Heart right ventricle (tissue), 16 donors: ENCODE results near the gene PPIP5K2. TPM values are rescaled to one million over a fixed set of nuclear protein-coding genes. Genes with fewer than 3 reads are reported as not detected.

Experiments used
- ATAC-seq, 8 donors: fragments of 200-7000 bp; cut with Tn5 transposase; one replicate each; pipeline ENCODE4 v1.9.1; 2020; ENCODE audit warnings: mild to moderate bottlenecking in 8 of 8, moderate library complexity in 8 of 8, moderate number of reproducible peaks in 1 of 8
- DNase-seq, 2 donors: peaks; one replicate each; pipeline ENCODE4 v3.0.0-alpha.2; 2020
- H3K27ac ChIP-seq, 10 donors: fragments of 200-600 bp; sonication (generic) in 2 of 10; one replicate each; pipeline versions ENCODE4 v1.5.0 to v1.8.0; 2020 to 2022; ENCODE audit warnings: mild to moderate bottlenecking in 3 of 10
- H3K27me3 ChIP-seq, 7 donors: fragments of 200-600 bp; one replicate each; pipeline ENCODE4 v1.8.0; 2021 to 2022; ENCODE audit warnings: mild to moderate bottlenecking in 2 of 7
- H3K36me3 ChIP-seq, 9 donors: fragments of 200-600 bp; sonication (generic) in 1 of 9; one replicate each; pipeline versions ENCODE4 v1.5.0 to v1.8.0; 2020 to 2022; ENCODE audit warnings: mild to moderate bottlenecking in 2 of 9
- H3K4me1 ChIP-seq, 9 donors: fragments of 200-600 bp; sonication (generic) in 1 of 9; one replicate each; pipeline versions ENCODE4 v1.5.0 to v1.8.0; 2020 to 2022; ENCODE audit warnings: mild to moderate bottlenecking in 4 of 9
- H3K4me3 ChIP-seq, 10 donors: fragments of 200-600 bp; sonication (generic) in 2 of 10; one replicate each; pipeline versions ENCODE4 v1.5.0 to v1.8.0; 2020 to 2022; ENCODE audit warnings: mild to moderate bottlenecking in 7 of 10, moderate library complexity in 2 of 10
- H3K9me3 ChIP-seq, 11 donors: fragments of 200-600 bp in 10 of 11; sonication (generic) in 2 of 11; one replicate each; pipeline versions ENCODE4 v1.5.0 to v1.8.0; 2013 to 2022; ENCODE audit warnings: mild to moderate bottlenecking in 2 of 11, control low read depth in 1 of 11, moderate library complexity in 1 of 11
- WGBS, 2 donors: extraction: QIAGEN DNeasy Blood & Tissue Kit; methylation state at CpG; one replicate each; pipeline ENCODE4 v1.1.7; 2013; ENCODE audit warnings: inconsistent platforms in 1 of 2; 5-methylcytosine and 5-hydroxymethylcytosine counted together
- intact Hi-C, 10 donors: fragments of 100-400 bp; cut with DNase I; formaldehyde crosslinking; loops; one replicate each; pipeline versions ENCODE4 v1.11.1 to v1.14.2; 2022
- polyA plus RNA-seq, 2 donors: library from polyadenylated mRNA; stranded (reverse); fragments of 200-250 nt; gene quantifications; one replicate each; pipeline ENCODE4 v1.2.3, GENCODE V29; 2013
- total RNA-seq, 10 donors: library from RNA; stranded (reverse); fragmentation: NEBNext Ultra II Directional in 3 of 10; extraction: Animal tissue kit (Norgen Biotek cat#: 25700) in 3 of 10; gene quantifications; one replicate each; pipeline versions ENCODE4 v1.2.1 to v1.2.4, GENCODE V29; 2021 to 2023
- TF ChIP-seq, protein P1 (sequence below), 9 donors: fragments of 200-600 bp; sonication (generic) in 2 of 9; IDR thresholded peaks; one replicate each; pipeline versions ENCODE4 v1.5.0 to v1.8.0; 2021 to 2022; ENCODE audit warnings: antibody characterized with exemption in 9 of 9, mild to moderate bottlenecking in 5 of 9, moderate library complexity in 1 of 9
- donor health status: Arrhythmogenic right ventricular cardiomyopathy.
- donor health status: ischemic (EF 13 %, LVEDD 7.1; RV severe dilation, severe dysfunction).
- donor health status: healthy with polysubstance abuse.
- donor health status: DM: no; HTN: yes; CAD: no.
- donor health status: DM: no; HTN: no; CAD: no.
- donor health status: ischemic (EF 25% LVEDD 6.9; RV normal size, moderate dysfunction).
- donor health status: ischemic (EF 25% LVEDD 5.7; RV mildly dilated, moderate dysfunction).
- donor health status: healthy.
- donor health status: DM: yes; HTN: yes; CAD: no.
- donor health status: Ischemic cardiomyopathy.
- donor health status: ischemic (EF 35%, LVEDD 5.7; RV mildly dilated, moderate dysfunction).
- donor health status: nonischemic (EF 11% LVEDD 7.7; RV severe dilation, severe dysfunction).
- donor health status: DM: yes; HTN: yes; CAD: no.
- donor health status: PGD.
- donor health status: ischemic (EF 29% LVEDD 5.4; RV normal size, mild dysfunction).
- donor health status: nonischemic (EF 23%, LVEDD 6.1; RV moderate dilation, normal function).

The PPIP5K2 gene
- total and polyA plus RNA-seq, 12 donors = 17.1 to 72.9 (median 35.6) TPM

DNA sequence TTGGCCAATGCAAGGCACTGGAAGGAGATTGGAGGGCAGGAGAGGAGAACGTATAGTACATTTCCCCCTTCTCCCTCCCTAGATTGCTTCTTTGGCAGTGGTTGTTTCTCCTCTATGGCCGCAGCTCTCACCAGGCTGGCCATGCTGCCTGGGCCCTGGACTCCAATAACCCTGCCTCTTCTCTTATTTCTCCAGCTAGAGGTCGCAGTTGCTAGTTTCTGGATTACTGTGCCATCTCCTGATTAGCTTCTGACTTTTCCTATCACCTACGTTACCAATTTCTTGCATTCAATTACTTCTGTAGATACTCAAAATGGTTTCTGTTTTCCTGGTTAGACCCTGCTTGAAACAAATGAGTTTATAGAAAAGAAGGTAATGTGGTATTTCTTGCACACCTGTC lies 136.1 kb downstream of the PPIP5K2 start:
- TF ChIP-seq, protein P1, sequence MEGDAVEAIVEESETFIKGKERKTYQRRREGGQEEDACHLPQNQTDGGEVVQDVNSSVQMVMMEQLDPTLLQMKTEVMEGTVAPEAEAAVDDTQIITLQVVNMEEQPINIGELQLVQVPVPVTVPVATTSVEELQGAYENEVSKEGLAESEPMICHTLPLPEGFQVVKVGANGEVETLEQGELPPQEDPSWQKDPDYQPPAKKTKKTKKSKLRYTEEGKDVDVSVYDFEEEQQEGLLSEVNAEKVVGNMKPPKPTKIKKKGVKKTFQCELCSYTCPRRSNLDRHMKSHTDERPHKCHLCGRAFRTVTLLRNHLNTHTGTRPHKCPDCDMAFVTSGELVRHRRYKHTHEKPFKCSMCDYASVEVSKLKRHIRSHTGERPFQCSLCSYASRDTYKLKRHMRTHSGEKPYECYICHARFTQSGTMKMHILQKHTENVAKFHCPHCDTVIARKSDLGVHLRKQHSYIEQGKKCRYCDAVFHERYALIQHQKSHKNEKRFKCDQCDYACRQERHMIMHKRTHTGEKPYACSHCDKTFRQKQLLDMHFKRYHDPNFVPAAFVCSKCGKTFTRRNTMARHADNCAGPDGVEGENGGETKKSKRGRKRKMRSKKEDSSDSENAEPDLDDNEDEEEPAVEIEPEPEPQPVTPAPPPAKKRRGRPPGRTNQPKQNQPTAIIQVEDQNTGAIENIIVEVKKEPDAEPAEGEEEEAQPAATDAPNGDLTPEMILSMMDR (IDR thresholded peaks at IDR 0.05) = peak in 5 of 9 donors; percentile 11 to 36 (median 32)
- intact Hi-C loops = loop anchor here in 1 of 10 donors (10.0 kb wide), 1 partner anchor 309 kb away; the partner anchor contains the start of gene NUDT12
- no peak for DNase-seq
- no peaks in the 10 kb centered on the region for H3K36me3 ChIP-seq
- peaks cover 0 to 19% (median 14%) of the 10 kb centered on the region in 9 donors for H3K4me1 ChIP-seq
- H3K9me3 ChIP-seq = no peaks in the 10 kb centered on the region
- ATAC-seq = no peak
- 61 to 70% methylated on average over 4 of the region's 4 CpGs for WGBS, 2 donors
- no peak overlapping the region for H3K27ac ChIP-seq
- H3K4me3 ChIP-seq = no peak overlapping the region
- no peaks in the 10 kb centered on the region for H3K27me3 ChIP-seq

DNA sequence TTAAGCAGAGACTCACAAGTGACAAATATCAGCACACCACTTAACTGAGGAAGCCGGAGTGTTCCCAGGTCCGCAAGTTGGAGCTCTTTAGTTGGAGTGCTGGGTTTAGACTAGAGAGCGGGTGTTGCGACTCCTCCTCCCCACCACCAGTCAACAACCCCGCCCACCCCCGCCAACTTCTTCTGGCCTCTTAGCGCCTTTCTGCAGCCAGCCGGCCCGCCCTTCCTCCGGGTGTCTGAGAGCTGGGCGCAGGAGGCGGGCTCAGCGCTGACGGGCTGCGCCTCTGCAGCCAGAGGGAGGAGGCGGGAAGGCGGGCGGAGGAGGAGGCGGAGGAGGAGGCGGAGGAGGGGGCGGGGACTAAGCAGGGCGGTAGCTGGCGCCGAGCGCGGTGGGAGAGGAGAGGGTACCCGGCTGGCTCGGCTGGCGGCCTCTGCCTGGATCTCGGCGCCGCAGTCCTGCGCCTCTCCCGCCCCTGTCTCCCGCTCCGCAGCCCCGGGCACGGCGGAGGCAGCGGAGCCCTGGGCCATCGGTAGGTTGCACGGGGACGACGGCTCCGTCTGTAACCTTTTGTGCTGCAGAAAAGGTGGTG lies 138.4 kb downstream of the PPIP5K2 start, which contains the start of gene MACIR:
MACIR (plus strand) TSS at position 396 of the 589 bp plus-strand sequence. CDS start 17,157 bp downstream, outside the sequence.
- intact Hi-C loops = loop anchor here in 1 of 10 donors (10.0 kb wide), 1 partner anchor 306 kb away; the partner anchor contains the start of gene NUDT12
- Histone ChIP-seq H3K9me3 (no peaks in the 10 kb centered on the region), H3K4me3 (peak within 1 kb of the TSS; percentile 73 to 99 (median 90)), H3K27me3 (no peaks in the 10 kb centered on the region), H3K4me1 (peaks cover 0 to 40% (median 30%) of the 10 kb centered on the region in 9 donors), H3K27ac (peak within 1 kb of the TSS; percentile 68 to 93 (median 86)), H3K36me3 (no peaks in the 10 kb centered on the region)
- TF ChIP-seq, protein P1 (IDR thresholded peaks at IDR 0.05) = peak in 5 of 9 donors; percentile 4 to 33 (median 21)
- DNase-seq (peak; percentile 97 to 98), ATAC-seq (peak; percentile 96 to 99 (median 98))
- WGBS, 2 donors = 0 to 1% methylated on average over 35 to 39 of the region's 45 CpGs

DNA sequence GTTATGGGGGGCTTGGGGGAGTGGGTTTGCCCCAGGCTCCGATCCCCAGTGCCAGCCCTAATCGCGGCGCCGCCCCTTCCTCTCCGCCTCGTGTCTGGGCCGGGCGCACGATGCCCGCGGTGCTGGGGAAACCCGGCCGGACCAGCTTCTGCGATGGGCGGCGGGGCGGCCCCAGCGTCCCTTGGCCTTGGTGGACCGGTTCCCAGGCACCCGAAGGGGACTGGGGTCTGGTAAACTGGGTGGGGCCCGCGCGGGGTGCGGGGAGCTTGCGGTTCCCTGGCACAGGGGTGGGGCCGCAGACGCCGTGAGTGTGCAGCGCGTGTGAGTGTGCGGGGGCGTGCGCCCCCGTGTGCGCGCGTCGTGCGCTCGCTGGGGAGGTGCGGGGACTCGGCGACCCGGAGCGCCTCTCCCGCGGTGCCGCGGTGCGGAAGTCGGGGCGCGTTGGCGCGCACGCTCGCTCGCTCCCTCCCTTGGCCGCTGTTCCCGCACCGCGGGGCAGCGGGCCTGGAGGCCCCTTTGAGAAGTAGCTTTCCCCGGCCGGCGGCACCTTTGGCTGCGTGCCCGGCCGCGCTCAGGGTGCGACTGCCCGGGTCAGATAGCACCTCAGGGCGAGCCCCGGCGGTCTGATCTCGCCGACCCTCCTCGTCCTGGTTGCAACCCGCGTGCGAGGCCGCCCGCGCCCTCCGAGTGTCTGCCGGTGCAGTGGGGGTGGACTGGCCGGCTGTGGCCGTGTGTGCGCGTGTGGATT lies 139.0 kb downstream of the PPIP5K2 start:
- H3K36me3 ChIP-seq = no peaks in the 10 kb centered on the region
- WGBS, 2 donors = 0 to 1% methylated on average over 81 to 91 of the region's 91 CpGs
- H3K4me3 ChIP-seq = peak overlapping the region; percentile 73 to 99 (median 90)
- intact Hi-C loops = loop anchor here in 1 of 10 donors (10.0 kb wide), 1 partner anchor 306 kb away; the partner anchor contains the start of gene NUDT12
- peak; percentile 24 to 79 (median 51) for ATAC-seq
- H3K9me3 ChIP-seq = no peaks in the 10 kb centered on the region
- TF ChIP-seq, protein P1 (IDR thresholded peaks at IDR 0.05) = peak in 1 of 9 donors; percentile 15
- no peaks in the 10 kb centered on the region for H3K27me3 ChIP-seq
- peaks cover 0 to 46% (median 30%) of the 10 kb centered on the region in 9 donors for H3K4me1 ChIP-seq
- DNase-seq = peak; percentile 36 to 64
- peak overlapping the region; percentile 68 to 93 (median 86) for H3K27ac ChIP-seq

DNA sequence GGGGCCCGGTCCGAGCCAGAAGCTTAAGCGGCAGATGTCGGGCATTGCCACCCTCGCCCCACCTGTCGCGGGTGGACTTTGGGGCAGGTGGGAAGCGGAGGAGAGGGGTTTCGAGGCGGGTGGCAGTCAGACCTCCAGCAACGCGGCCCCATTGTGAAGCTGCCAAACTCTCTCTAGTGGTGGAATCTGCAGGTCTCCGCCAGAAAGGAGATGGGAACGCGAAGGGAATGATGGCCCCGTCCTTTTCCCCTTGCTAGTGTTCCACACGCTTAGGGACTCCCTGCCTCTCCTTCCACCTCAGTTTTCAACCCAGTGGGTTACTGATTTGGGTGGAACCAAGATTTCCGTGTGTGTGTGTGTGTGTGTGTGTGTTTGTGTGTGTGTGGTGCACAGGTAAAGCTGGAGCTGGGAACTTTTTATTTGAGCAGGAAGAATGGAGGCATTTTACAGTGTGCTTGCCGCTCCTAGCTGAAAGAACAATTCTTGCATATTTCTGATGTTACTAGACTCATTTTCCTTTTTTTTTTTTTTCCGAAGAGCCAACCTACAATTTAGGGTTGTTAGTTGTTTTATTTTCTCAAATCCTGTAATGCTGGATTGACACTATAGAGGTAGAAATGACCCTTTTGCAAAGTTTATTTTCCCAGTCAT lies 139.7 kb downstream of the PPIP5K2 start:
- Histone ChIP-seq H3K4me1 (peaks cover 0 to 52% (median 30%) of the 10 kb centered on the region in 9 donors), H3K27ac (peak overlapping the region; percentile 68 to 93 (median 86)), H3K4me3 (peak overlapping the region; percentile 73 to 99 (median 90)), H3K9me3 (no peaks in the 10 kb centered on the region), H3K27me3 (no peaks in the 10 kb centered on the region), H3K36me3 (no peaks in the 10 kb centered on the region)
- TF ChIP-seq, protein P1 (IDR thresholded peaks at IDR 0.05) = peak in 1 of 9 donors; percentile 3
- no peak for DNase-seq
- intact Hi-C loops = loop anchor here in 1 of 10 donors (10.0 kb wide), 1 partner anchor 305 kb away; the partner anchor contains the start of gene NUDT12
- WGBS, 2 donors = 2 to 3% methylated on average over 20 of the region's 20 CpGs
- ATAC-seq = peak in 3 of 8 donors; percentile 13 to 18 (median 13)
